Aorta (tissue), 5 donors: ENCODE data around the gene CHD6. TPM values are rescaled to one million over a fixed set of nuclear protein-coding genes. Genes with fewer than 3 reads are reported as not detected.

ENCODE experiments used
- ATAC-seq: fragments of 200-7000 bp; cut with Tn5 transposase; one replicate; pipeline ENCODE4 v1.9.1; 2022; ENCODE audit warnings: moderate library complexity; ENCODE audit not compliant: low FRiP score
- DNase-seq, 2 donors: peaks; one replicate each; pipeline ENCODE4 v3.0.0-alpha.2; 2020
- H3K27ac ChIP-seq, 2 donors: one replicate each; pipeline ENCODE4 v1.5.1; 2013; ENCODE audit warnings: low read length in 2 of 2, mild to moderate bottlenecking in 2 of 2, moderate library complexity in 2 of 2, control low read depth in 1 of 2, inconsistent platforms in 1 of 2, low read depth in 1 of 2
- H3K27me3 ChIP-seq, 2 donors: one replicate each; pipeline ENCODE4 v1.6.1; 2013; ENCODE audit warnings: control low read depth in 1 of 2, low read length in 1 of 2, mild to moderate bottlenecking in 1 of 2, moderate library complexity in 1 of 2; ENCODE audit not compliant: insufficient read depth in 2 of 2, control insufficient read depth in 1 of 2
- H3K36me3 ChIP-seq, 2 donors: one replicate each; pipeline ENCODE4 v1.6.1; 2013; ENCODE audit warnings: control low read depth in 1 of 2, low read length in 1 of 2, mild to moderate bottlenecking in 1 of 2; ENCODE audit not compliant: insufficient read depth in 2 of 2, control insufficient read depth in 1 of 2
- H3K4me1 ChIP-seq, 2 donors: one replicate each; pipeline ENCODE4 v1.6.1; 2013; ENCODE audit warnings: low read length in 2 of 2, control low read depth in 1 of 2, mild to moderate bottlenecking in 1 of 2, moderate library complexity in 1 of 2; ENCODE audit not compliant: insufficient read depth in 2 of 2, control insufficient read depth in 1 of 2
- H3K4me3 ChIP-seq, 2 donors: one replicate each; pipeline ENCODE4 v1.5.1; 2013; ENCODE audit warnings: low read length in 2 of 2, control low read depth in 1 of 2, mild to moderate bottlenecking in 1 of 2
- H3K9me3 ChIP-seq: one replicate; pipeline ENCODE4 v1.6.1; 2013; ENCODE audit warnings: mild to moderate bottlenecking, low read length; ENCODE audit not compliant: control insufficient read depth
- WGBS, 2 donors: extraction: QIAGEN DNeasy Blood & Tissue Kit; methylation state at CpG; one replicate each; pipeline ENCODE4 v1.1.7; 2013; 5-methylcytosine and 5-hydroxymethylcytosine counted together
- intact Hi-C, 2 donors: fragments of 100-400 bp; cut with DNase I; formaldehyde crosslinking; loops; one replicate each; pipeline versions ENCODE4 v1.14.2 to v1.15.0; 2022
- polyA plus RNA-seq, 2 donors: library from polyadenylated mRNA; stranded (reverse); fragments of 200-250 nt; gene quantifications; one replicate each; pipeline ENCODE4 v1.2.3, GENCODE V29; 2013
- total RNA-seq, 2 donors: library from RNA; stranded (reverse); fragmentation: NEBNext Ultra II Directional; extraction: Animal tissue kit (Norgen Biotek cat#: 25700); gene quantifications; one replicate each; pipeline ENCODE4 v1.2.1, GENCODE V29; 2021
- donor health status: healthy with polysubstance abuse.
- donor health status: Bipolar disorder and iron deficiency.
- donor health status: DM: no; HTN: no; CAD: no.
- donor health status: DM: no; HTN: no; CAD: no.
- donor health status: DM: yes; HTN: yes; CAD: no.

CHD6 gene
- total and polyA plus RNA-seq, 4 donors: 3.3 to 126 (median 69.1) TPM

- no peak overlapping the region for H3K4me3 ChIP-seq
- no peak for ATAC-seq
- no peak overlapping the region for H3K27ac ChIP-seq
- H3K27me3 ChIP-seq: no peaks in the 10 kb centered on the region
- no peaks in the 10 kb centered on the region for H3K4me1 ChIP-seq
- DNase-seq: no peak
- no peaks in the 10 kb centered on the region for H3K9me3 ChIP-seq
- H3K36me3 ChIP-seq: peaks cover 0 to 8% of the 10 kb centered on the region in 2 donors
- intact Hi-C loops: loop anchor here in 1 of 2 donors (10.0 kb wide), 1 partner anchor 225 kb away; no protein-coding TSS in a partner anchor
- 30 to 37% methylated on average over 3 of the region's 3 CpGs for WGBS, 2 donors
Observed at GRCh38 chr20:41469868-41470267, 148.3 kb downstream of the CHD6 start.

GRCh38 chr20:41468994-41469600, 149.1 kb downstream of the CHD6 start:
- intact Hi-C loops: no loop called here

DNA sequence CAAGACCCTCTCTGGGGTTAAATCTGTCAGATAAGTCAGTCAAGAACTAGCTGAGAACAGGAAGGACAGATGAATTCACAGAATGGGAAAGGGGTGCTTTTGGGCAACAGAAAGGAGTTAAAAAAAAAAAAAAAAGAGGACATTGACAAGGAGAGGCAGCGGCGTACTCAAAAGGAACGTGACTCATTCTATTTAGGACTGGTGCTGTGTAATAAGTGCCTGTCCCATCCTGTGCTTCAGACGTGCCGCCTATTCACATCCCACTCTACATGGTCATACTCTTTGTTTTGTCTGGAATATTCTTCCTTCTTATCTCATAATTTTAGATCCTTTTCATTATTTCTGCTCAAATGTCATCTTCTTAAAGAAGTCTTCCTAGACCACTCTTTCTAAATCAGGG, 150.5 kb downstream of the CHD6 start:
- H3K4me1 ChIP-seq: no peaks in the 10 kb centered on the region
- no peaks in the 10 kb centered on the region for H3K27me3 ChIP-seq
- 58 to 59% methylated on average over 5 of the region's 5 CpGs for WGBS, 2 donors
- H3K36me3 ChIP-seq: peaks cover 0 to 7% of the 10 kb centered on the region in 2 donors
- no peak overlapping the region for H3K27ac ChIP-seq
- ATAC-seq: no peak
- H3K9me3 ChIP-seq: no peaks in the 10 kb centered on the region
- intact Hi-C loops: no loop called here
- DNase-seq: no peak
- H3K4me3 ChIP-seq: no peak overlapping the region

More at GRCh38 chr20:41468994-41469600, 149.1 kb downstream of the CHD6 start:
- Histone ChIP-seq H3K27ac (no peak overlapping the region), H3K9me3 (no peaks in the 10 kb centered on the region), H3K4me3 (no peak overlapping the region), H3K36me3 (peaks cover 0 to 8% of the 10 kb centered on the region in 2 donors), H3K4me1 (no peaks in the 10 kb centered on the region), H3K27me3 (no peaks in the 10 kb centered on the region)
- 84 to 87% methylated on average over 5 of the region's 5 CpGs for WGBS, 2 donors
- DNase-seq (no peak), ATAC-seq (no peak)

DNA sequence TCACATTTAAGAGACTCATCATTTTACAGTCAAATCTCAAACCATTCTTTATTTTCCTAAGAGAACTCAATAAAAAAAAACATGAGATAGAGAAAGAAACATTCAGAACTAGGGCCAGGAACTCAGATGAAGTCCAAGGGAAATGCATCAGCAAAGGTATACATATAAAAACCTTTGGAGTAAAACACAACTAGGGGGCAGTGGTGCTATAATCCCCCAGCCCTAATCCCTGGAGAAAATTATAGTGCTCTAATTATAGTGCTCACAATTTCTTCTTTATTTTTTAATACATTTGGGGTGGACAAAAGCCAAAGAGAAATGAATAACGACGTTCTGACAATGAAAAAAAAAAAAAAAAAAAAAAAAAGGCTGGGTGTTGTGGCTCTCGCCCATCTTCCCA, 151.0 kb downstream of the CHD6 start:
- Histone ChIP-seq H3K36me3 (peaks cover 0 to 7% of the 10 kb centered on the region in 2 donors), H3K27ac (no peak overlapping the region), H3K4me3 (no peak overlapping the region), H3K9me3 (no peaks in the 10 kb centered on the region), H3K4me1 (no peaks in the 10 kb centered on the region), H3K27me3 (no peaks in the 10 kb centered on the region)
- WGBS, 2 donors: 47% methylated on average over 3 of the region's 3 CpGs
- intact Hi-C loops: no loop called here
- no peak for ATAC-seq
- no peak for DNase-seq

- WGBS, 2 donors: 81 to 87% methylated on average over 1 of the region's 1 CpG
- Histone ChIP-seq H3K4me3 (no peak overlapping the region), H3K36me3 (peaks cover 0 to 1% of the 10 kb centered on the region in 2 donors)
Observed at GRCh38 chr20:41463567-41463966, 154.6 kb downstream of the CHD6 start.

DNA sequence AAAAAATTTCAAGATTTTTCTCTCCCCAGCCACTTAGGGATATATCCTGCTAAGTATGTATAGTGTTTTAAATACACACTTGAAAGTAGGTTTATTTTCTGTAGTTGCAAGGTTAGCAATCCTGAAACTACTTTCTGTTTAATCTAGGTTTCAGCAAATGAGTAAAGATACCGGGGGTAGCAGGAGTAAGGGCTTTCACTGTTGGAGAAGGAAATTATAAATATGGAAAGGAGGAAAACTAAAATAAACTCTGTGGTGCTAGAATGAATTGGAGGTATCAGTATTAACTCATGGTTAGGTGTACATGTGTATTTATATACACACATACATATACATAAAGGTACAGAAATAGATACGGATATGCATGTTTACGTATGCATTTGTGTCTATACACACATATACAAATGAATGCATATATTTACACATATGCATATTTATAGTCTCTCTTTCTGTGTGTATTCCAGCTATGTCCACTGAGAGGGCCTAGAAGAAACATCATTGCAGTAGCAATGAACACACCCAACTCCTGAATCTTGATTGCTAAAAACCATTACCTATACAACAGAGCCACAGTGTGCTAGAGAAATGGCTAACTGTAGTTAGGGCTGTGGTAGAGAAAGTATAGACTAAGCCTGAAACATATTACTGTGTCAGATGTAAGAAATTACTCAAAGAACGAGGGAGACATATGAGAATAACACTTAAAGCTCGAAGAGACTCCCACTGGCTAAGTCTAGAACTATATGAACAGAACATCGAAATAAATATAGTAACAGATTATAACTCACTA, 155.6 kb downstream of the CHD6 start:
- Histone ChIP-seq H3K4me1 (no peaks in the 10 kb centered on the region), H3K36me3 (peaks cover 0 to 1% of the 10 kb centered on the region in 2 donors), H3K4me3 (no peak overlapping the region), H3K27me3 (no peaks in the 10 kb centered on the region), H3K9me3 (no peaks in the 10 kb centered on the region), H3K27ac (no peak overlapping the region)
- ATAC-seq (no peak), DNase-seq (no peak)
- 97% methylated on average over 6 of the region's 6 CpGs for WGBS, 2 donors
- intact Hi-C loops: no loop called here

More at GRCh38 chr20:41463567-41463966, 154.6 kb downstream of the CHD6 start:
- Histone ChIP-seq H3K4me1 (no peaks in the 10 kb centered on the region), H3K9me3 (no peaks in the 10 kb centered on the region), H3K27ac (no peak overlapping the region), H3K27me3 (no peaks in the 10 kb centered on the region)
- DNase-seq: no peak
- intact Hi-C loops: no loop called here
- no peak for ATAC-seq

DNA sequence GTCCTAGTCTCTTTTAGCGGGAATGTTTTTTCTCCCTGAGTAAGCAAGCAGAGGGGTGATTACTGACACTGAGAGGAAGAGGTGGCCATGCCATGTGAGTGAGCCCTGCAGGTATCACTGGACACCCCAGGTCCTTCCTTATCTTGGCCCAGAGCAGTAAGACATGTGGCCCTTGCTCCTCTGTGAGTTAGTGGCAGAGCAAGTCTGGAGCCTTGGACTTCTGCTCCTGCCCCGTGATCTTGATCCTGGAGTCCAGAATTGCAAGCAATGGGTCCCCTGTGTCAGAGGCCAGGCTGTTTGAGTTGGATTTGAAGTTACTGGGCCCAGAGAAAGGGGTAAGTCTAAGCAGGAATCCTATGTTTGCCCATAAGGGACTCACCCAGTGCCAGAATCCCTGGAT, 159.4 kb downstream of the CHD6 start:
- H3K27ac ChIP-seq: no peak overlapping the region
- no peaks in the 10 kb centered on the region for H3K4me1 ChIP-seq
- no peak for DNase-seq
- H3K4me3 ChIP-seq: no peak overlapping the region
- H3K27me3 ChIP-seq: no peaks in the 10 kb centered on the region
- H3K36me3 ChIP-seq: peaks cover 0 to 8% of the 10 kb centered on the region in 2 donors
- no peaks in the 10 kb centered on the region for H3K9me3 ChIP-seq
- intact Hi-C loops: no loop called here
- ATAC-seq: no peak
- WGBS, 2 donors: 94 to 98% methylated on average over 2 of the region's 2 CpGs

DNA sequence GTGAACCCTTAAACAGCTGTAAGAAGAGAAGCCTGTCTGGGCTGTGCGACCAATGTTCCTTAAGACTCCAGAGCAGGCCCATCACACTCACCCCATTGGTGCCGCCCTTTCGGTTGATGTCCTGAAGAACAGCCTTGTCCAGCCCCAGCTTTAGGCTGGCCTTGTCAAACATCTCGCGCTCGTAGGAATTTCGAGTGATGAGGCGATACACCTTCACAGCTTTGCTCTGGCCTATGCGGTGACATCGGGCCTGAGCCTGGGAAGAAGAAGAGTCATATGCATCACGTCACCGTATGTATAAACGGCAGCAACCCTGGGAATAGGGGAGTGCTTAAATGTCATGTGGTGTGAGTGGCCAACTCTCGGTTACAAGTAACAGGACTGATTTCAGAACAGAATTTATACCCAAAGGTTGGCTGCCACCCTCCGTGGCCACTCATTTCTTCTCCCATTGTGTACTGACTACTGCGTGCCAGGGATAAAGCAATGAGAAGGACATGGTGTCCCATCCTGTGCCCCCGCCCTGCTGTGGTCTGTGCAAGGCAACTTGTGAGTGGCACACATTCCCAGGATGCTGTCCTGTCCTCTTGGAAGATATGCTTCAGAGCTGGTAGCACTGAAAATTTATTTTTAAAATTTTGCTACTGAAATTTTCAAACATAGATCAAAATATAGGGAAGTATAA, 160.9 kb downstream of the CHD6 start:
- H3K9me3 ChIP-seq: no peaks in the 10 kb centered on the region
- peaks cover 0 to 18% of the 10 kb centered on the region in 2 donors for H3K36me3 ChIP-seq
- 96% methylated on average over 17 of the region's 17 CpGs for WGBS, 2 donors
- H3K4me3 ChIP-seq: no peak overlapping the region
- intact Hi-C loops: no loop called here
- no peak overlapping the region for H3K27ac ChIP-seq
- ATAC-seq (no peak), DNase-seq (no peak)
- H3K27me3 ChIP-seq: no peaks in the 10 kb centered on the region
- no peaks in the 10 kb centered on the region for H3K4me1 ChIP-seq
